Right lobe of liver (tissue), 4 donors: ENCODE measurements around the gene CNGA1.

Experiments
- CTCF ChIP-seq, 4 donors: fragments of 200-600 bp in 3 of 4; fragments of 450-650 bp in 1 of 4; IDR thresholded peaks; one replicate each; pipeline versions ENCODE4 v1.5.1 to v1.8.0; 2016 to 2022; ENCODE audit warnings: antibody characterized with exemption in 4 of 4, mild to moderate bottlenecking in 2 of 4
- POLR2A ChIP-seq: fragments of 450-650 bp; IDR thresholded peaks from one replicate; pipeline ENCODE4 v1.6.1; 2017; ENCODE audit warnings: antibody characterized with exemption, mild to moderate bottlenecking
- donor health status: DM: no; HTN: no; CAD: no.
- donor health status: DM: no; HTN: no; CAD: no.
- donor health status: DM: no; HTN: yes; CAD: no.

GRCh38 chr4:47914926-47915237, 101.6 kb downstream of the CNGA1 start:
- TF ChIP-seq CTCF (IDR thresholded peaks at IDR 0.05), result no peak
- TF ChIP-seq POLR2A, result no peak
